Chondrocyte (in vitro differentiated cells): Measurements from ENCODE around the gene STOX1. TPM values are rescaled to one million over a fixed set of nuclear protein-coding genes. Genes with fewer than 3 reads are reported as not detected.
"Not testable (repeated sequence)": the region's sequence is repeated elsewhere in the genome, so short reads cannot be mapped to it uniquely, and the experiment has no call there.

Experiments
- DNase-seq: peaks from one replicate; pipeline ENCODE4 v3.0.0; 2021; ENCODE audit warnings: mixed read lengths, low spot score
- H3K27ac Mint-ChIP-seq: one replicate; pipeline ENCODE4 v1.8.0; 2021; ENCODE audit warnings: mild to moderate bottlenecking, moderate library complexity, mixed read lengths; ENCODE audit not compliant: unreplicated experiment
- H3K27me3 Mint-ChIP-seq: 2 replicates; pipeline ENCODE4 v1.8.0; 2021; ENCODE audit warnings: low read depth, mixed read lengths
- H3K36me3 Mint-ChIP-seq: 2 replicates; pipeline ENCODE4 v1.8.0; 2021; ENCODE audit warnings: low read depth, mixed read lengths
- H3K4me1 Mint-ChIP-seq: 2 replicates; pipeline ENCODE4 v1.8.0; 2021; ENCODE audit warnings: low read depth, mild to moderate bottlenecking, mixed read lengths
- H3K4me3 Mint-ChIP-seq: one replicate; pipeline ENCODE4 v1.8.0; 2021; ENCODE audit warnings: mild to moderate bottlenecking, moderate library complexity, mixed read lengths; ENCODE audit not compliant: unreplicated experiment
- H3K9me3 Mint-ChIP-seq: 2 replicates; pipeline ENCODE4 v1.8.0; 2021; ENCODE audit warnings: low read depth, mixed read lengths
- CTCF ChIP-seq: fragments of 200-600 bp; sonication (generic); IDR thresholded peaks from 2 replicates; pipeline ENCODE4 v1.5.0; 2021; ENCODE audit warnings: antibody characterized with exemption, mild to moderate bottlenecking, moderate library complexity
- total RNA-seq: library from RNA; stranded (reverse); gene quantifications from 3 replicates; pipeline ENCODE4 v1.2.1, GENCODE V29; 2021

Gene STOX1
- total RNA-seq, 1 donor from 2014 or later = 0.97 TPM

- TF ChIP-seq CTCF = no peak
- H3K36me3 Mint-ChIP-seq = no peaks in the 10 kb centered on the region
Measured at GRCh38 chr10:68837626-68838322, 10.4 kb downstream of the STOX1 start.

DNA sequence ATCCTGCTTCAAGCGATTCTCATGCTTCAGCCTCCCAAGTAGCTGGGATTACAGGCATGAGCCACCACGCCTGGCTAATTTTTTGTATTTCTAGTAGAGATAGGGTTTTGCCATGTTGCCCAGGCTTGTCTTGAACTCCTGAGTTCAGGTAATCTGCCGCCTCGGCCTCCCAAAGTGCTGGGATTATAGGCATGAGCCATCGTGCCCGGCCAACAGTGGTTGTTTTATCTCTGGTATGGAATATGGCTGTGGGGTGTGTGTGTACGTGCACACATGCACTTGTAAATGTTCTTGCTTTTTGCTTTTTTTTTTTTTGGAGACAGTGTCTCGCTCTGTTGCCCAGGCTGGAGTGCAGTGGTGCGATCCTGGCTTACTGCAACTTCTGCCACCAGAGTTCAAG, 13.3 kb downstream of the STOX1 start:
- not testable (repeated sequence) for H3K27me3 Mint-ChIP-seq, H3K36me3 Mint-ChIP-seq, H3K4me1 Mint-ChIP-seq, H3K27ac Mint-ChIP-seq, DNase-seq, H3K9me3 Mint-ChIP-seq, H3K4me3 Mint-ChIP-seq

More at GRCh38 chr10:68837626-68838322, 10.4 kb downstream of the STOX1 start:
- H3K4me3 Mint-ChIP-seq = no peak overlapping the region
- DNase-seq = no peak
- no peak overlapping the region for H3K27ac Mint-ChIP-seq
- no peaks in the 10 kb centered on the region for H3K4me1 Mint-ChIP-seq
- no peaks in the 10 kb centered on the region for H3K27me3 Mint-ChIP-seq
- no peaks in the 10 kb centered on the region for H3K9me3 Mint-ChIP-seq

- peaks cover 3% of the 10 kb centered on the region for H3K27me3 Mint-ChIP-seq
- DNase-seq = no peak
- H3K27ac Mint-ChIP-seq = no peak overlapping the region
- no peak overlapping the region for H3K4me3 Mint-ChIP-seq
- no peak for TF ChIP-seq CTCF
- no peaks in the 10 kb centered on the region for H3K36me3 Mint-ChIP-seq
- H3K9me3 Mint-ChIP-seq = no peaks in the 10 kb centered on the region
- H3K4me1 Mint-ChIP-seq = no peaks in the 10 kb centered on the region
Measured at GRCh38 chr10:68848281-68848680, 20.9 kb downstream of the STOX1 start.

- Mint-ChIP-seq H3K27ac (no peak overlapping the region), H3K4me3 (no peak overlapping the region), H3K36me3 (no peaks in the 10 kb centered on the region), H3K27me3 (peaks cover 3% of the 10 kb centered on the region), H3K9me3 (no peaks in the 10 kb centered on the region), H3K4me1 (no peaks in the 10 kb centered on the region)
- no peak for TF ChIP-seq CTCF
- no peak for DNase-seq
Measured at GRCh38 chr10:68848806-68849205, 21.5 kb downstream of the STOX1 start.

DNA sequence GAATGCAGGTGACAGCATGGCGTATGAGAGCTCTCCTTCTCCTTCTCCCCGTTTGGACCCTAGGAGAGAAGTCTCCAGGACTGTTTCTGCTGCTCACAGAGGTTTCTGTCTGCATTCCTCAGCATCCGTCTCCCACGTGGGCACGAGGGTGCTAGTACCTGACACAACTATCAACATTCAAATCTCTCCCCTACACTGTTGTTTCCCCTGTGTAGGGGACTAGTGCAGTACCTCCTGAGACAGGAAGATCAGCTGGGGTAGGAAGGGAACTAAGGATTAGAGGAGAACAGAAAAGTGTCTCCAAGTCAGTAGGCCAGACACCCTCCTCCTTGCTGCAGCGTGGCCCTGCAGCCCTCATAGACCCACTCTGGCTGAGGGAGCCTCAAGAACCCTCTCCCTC, 29.0 kb downstream of the STOX1 start:
- no peak for TF ChIP-seq CTCF
- peaks cover 18% of the 10 kb centered on the region for H3K9me3 Mint-ChIP-seq
- peaks cover 5% of the 10 kb centered on the region for H3K36me3 Mint-ChIP-seq
- H3K4me1 Mint-ChIP-seq = no peaks in the 10 kb centered on the region
- H3K4me3 Mint-ChIP-seq = no peak overlapping the region
- no peak for DNase-seq
- peaks cover 3% of the 10 kb centered on the region for H3K27me3 Mint-ChIP-seq
- H3K27ac Mint-ChIP-seq = no peak overlapping the region

GRCh38 chr10:68857005-68857404, 29.7 kb downstream of the STOX1 start:
- no peaks in the 10 kb centered on the region for H3K4me1 Mint-ChIP-seq
- no peak overlapping the region for H3K27ac Mint-ChIP-seq
- DNase-seq = no peak
- no peak for TF ChIP-seq CTCF
- peaks cover 9% of the 10 kb centered on the region for H3K36me3 Mint-ChIP-seq
- no peak overlapping the region for H3K4me3 Mint-ChIP-seq
- H3K9me3 Mint-ChIP-seq = peaks cover 25% of the 10 kb centered on the region
- peaks cover 3% of the 10 kb centered on the region for H3K27me3 Mint-ChIP-seq
